NCI-H2227 (cell line): ENCODE results near the gene TNS2.

Source experiments
- DNase-seq: peaks from one replicate; lab custom pipeline; 2025; ENCODE audit not compliant: unreplicated experiment; lab: John Stamatoyannopoulos, UW

TNS2 gene

DNA sequence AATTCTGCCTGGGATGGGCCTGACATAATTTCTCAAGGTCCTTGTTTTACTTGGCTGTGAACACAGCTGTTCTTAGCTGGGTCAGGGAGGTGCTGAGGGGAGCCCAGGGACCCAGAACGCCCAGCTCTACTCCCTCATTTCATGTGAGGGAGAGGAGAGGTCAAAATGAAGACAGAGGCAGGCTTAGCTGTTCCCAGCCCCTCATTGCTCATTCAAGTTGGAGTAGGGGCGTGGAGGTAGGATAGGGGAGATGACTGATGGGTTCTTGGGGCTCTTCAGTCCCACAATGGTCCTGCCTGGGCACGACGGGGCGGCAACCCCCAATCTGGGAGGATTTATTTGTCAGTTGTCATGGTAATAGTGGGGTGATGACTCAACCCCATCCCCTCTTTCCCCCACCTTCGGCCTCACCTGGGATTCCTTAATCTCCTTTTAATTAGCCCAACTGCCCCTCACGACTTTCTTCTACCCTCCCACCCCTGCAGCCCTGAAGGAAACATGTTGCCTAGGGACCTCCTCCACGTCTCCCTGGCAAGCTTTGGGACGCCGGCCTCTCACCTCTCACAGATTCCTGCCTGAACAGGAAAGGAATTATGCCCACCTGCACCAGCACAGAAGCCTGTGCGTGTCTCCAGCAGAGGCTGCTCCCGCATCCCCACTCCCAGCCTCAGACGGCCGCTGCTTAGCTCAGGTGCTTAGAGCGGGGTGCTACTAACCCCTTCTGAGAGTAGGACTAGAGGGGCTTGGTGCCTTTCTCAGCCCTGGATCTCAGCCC lies 19.1 kb downstream of the TNS2 start:
- no peak for DNase-seq

DNA sequence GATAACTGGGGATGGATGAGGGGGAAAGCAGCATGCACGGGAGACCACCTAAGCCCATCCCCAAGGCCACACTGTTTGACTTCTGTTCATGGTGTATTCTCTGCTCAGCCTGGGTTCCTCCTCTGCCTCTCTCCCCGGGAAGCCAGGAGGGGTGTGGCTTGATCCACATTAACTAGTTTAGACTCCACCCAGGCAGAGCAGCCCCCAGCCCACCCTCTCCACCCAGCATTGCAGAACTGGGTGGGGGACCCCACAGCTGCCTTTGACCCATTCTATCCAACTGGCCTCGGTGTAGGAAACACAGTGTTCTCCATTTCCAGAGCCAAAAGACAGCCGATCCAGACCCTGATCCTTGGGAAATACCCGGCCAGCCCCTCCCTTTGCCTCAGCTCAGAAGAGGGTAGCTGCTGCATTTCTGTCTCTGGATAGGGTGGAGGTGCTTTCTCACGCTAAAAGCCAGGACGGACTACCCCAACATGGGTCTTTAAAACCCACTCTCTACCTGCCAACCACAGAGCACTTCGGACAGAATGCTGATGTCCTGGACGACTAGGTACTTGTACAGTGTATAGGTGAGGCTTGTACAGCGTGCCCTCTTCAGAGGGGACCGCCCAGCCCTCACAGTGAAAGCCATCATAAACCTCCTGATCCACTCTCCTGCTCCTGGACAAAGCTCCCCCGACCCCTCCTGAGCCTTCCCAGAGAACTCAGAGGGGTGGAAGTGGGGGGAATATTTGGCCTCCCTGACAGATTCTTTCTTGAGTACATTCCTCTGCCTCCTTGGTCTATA lies 20.0 kb downstream of the TNS2 start:
- DNase-seq: no peak

DNA sequence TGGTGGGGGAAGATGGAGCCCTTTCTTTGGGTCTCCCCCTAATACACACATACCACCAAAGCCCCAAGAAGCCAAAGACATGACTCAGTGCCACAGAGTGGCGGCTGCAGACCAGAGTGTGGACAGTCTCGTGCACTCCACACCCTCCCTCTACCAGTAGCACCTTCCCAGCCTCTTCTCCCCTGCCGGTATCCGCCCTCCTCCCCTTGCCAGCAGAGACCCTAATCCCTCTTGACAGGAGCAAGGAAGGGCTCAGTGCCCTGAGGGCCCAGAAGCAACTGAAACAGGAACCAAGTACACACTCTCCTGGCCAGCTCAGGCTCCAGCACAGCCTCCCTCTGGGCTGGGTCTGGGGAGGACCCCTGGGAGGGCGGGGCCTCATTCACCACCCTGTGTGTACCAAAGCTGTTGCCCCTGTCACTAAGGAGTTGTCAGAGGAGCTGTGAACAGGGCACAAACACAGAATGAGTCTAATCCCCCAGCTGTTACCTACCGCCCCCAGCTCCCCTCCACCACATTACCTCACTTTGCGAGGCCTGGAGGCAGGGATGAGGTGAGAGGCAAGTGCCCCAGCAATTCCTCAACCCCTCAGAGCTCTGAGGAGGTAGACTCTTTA lies 21.1 kb downstream of the TNS2 start:
- no peak for DNase-seq

DNA sequence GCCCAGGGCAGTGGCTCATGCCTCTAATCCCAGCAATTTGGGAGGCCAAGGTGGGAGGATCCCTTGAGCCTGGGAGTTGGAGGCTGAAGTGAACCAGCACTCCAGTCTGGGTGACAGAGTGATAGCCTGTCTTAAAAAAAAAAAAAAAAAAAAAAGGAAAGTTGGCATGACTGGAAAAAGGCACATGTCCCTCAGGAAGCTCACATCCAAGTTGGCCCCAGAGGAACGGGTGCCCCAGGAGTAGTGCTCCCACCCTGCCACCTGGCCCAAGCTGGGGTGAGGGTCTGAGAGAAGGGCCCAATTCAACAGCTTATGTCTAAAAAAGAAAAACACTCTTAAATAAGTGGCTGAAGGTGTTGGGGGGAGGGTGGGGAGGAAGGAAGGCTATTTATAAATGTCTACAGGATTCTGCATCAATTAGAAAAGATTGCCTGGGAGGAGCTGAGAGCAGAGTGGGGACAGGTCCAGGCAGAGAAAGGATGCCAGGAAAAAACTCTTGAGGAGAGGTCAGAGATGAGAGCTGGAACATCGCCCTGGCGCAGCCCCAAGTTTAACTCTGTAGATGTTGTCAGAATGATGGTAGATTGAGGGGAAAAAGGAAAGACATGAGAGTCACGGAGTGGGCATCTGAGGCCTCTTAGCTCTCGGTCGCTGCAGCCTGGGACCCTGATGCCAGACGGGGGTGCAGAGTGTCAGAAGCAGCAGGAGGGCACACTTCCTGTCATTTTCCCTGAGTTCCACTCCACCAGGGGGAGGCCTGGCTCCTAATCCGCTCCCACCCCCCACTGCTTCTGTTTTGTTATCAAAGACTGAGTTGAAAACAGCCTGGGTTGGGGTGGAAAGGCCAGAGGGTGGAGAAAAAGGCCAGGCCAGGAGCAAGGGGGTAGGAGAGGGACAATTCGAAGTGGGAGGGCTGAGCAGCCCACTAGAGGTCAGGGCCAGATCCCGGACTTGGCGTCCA lies 22.0 kb downstream of the TNS2 start:
- DNase-seq: peak; percentile 51

DNA sequence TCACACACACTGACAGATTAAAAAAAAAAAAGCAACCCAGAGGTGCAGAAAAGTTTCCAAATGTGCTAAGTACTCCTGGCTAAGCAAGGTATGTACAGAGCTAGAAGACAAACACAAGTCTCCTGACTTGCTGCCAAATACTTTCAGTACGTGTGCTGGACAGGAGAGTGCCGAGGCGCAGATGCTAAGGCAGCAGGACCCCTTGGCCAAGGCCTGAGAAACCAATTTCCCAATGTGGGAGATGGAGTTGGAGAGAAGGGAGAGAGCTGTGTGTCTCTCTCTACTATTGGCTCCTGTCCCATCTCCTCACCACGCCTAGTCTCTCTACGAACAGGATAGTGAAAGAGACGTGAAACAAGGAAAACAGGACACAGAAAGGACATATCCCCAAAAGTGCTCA lies 24.0 kb downstream of the TNS2 start:
- DNase-seq: no peak

DNA sequence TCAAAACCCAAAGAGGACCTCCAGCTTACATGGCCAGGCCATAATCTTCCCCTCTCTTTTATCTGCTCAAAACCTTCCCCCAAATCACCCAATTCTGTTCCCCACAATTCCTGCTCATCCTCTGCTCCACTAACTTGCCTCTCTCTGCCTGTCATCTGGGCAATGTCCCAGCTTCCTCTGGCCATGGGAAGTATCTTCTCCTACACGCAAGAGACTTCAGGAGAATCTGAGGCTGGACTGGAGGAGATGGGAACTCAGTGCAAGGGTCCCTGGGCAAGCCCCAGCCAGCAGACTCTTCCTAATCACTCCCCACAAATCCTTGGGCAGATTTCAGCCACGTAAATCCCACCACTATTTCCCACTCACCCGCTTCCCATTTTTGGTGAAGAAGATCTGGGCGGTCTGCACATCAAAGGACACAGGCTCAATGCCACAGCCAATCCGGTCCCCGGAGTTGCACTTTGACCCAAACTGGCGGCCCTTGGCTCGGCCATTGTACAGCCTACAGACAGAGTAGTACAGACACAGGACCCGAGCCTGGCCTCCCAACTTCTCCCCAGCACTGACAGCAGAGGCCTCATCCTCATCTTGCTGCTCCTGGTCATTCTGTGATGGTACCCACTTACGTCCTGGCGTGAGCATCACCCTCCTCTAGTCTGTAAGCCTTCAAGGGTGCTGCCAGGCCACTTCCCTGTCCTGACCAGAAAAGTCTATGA lies 24.6 kb downstream of the TNS2 start:
- no peak for DNase-seq

GRCh38 chr12:53074999-53075370 lies 25.1 kb downstream of the TNS2 start:
- DNase-seq: no peak

DNA sequence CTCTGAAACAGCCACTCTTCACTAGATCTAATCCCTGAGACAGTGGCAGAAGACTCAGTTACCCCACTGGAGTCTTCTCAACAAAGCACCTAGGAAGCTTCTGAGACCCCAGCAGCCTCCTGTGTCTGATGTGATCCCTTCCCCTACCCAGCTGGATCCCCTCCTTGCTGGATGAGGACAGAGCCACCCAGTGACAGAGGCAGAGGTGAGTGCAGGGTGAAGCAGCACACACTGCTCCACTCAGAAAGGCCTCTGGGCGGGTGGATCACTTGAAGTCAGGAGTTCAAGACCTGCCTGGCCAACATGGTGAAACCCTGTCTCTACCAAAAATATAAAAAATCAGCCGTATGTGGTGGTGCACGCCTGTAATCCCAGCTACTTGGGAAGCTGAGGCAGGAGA lies 26.6 kb downstream of the TNS2 start:
- no peak for DNase-seq

- no peak for DNase-seq
Measured at GRCh38 chr12:53077030-53077429, 27.2 kb downstream of the TNS2 start.

DNA sequence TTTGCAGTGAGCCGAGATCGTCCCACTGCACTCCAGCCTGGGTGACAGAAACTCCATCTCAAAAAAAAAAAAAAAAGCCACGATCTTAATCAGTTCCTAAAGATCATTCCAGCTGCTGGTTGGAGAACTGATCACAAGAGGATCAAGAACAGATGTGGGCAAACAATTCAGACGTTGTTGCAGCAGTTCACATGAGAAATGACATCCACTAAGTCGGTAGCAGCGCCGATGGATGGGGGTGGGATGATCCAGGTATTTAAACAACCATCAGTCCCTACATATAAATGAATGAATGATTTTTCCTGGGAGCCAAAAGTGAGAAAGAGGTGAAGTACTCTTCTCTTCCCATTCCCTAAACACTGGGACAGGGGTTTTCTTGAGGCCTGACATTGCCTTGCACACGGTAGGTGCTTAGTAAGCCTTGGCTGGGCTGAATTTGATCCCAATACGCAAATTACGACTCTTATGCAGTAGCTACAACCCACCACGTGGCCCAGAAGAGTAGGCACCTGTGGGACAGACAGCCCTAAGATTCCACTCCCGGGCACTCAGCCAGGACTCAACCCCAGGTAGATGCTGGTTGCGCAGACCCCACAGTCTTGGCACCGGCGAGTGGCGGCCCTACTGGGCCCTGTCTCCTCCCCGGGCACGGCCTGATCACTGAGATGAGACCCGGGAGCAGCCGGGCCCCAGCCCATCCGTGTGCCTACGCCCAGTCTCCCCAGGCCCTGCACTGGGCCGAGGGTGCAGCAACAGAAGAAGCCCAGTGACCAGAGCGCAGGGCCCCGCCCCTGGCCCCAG lies 28.8 kb downstream of the TNS2 start:
- DNase-seq: peak; percentile 50

DNA sequence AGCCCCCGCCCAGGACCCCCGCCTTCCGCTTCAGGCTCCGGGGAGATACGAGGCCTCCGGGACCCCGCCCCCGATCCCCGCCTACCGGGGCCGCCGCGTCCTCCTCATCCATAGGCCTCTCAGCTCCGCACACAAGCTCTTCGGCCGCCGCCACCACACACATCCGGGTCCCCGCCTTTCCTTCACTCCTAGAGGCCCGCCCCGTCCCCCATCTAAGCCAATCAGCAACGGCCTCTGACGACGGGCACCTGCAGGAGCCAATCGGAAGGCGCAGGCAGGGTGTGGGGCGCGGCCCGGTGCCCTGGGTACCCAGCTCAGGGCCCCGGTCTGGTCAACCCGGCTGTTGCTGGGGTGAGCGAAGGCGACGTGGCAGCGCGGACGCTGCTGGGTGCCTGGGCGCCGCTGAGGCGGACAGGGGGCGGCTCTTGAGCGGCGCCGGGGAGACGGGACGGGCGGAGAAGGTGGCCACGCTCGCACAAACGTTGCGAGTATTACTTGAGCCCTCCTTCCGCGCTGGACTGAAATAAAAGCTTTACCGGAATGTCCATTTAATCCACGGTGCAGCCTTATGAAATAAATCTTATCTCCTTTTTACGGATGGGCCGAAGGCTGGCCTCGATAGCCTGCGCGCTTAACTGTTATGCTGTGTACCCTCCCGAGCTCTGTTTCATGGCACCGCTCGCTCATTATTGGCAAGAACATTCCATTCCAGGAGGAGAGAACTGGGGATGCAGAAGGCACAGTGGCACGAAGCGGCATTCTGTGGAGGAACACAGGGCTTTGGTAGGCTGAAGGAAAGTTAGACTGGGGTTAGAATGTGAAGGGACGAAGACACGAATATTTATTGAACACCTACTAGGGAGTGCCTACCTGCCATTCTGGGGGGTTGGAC lies 29.6 kb downstream of the TNS2 start, which contains the start of gene SPRYD3:
Gene SPRYD3 (minus strand): TSS at position 165 of the 892 bp plus-strand sequence. CDS start 57 bp downstream, at position 108.
- DNase-seq: peak; percentile 93

GRCh38 chr12:53082637-53083175 lies 32.8 kb downstream of the TNS2 start:
- no peak for DNase-seq

DNA sequence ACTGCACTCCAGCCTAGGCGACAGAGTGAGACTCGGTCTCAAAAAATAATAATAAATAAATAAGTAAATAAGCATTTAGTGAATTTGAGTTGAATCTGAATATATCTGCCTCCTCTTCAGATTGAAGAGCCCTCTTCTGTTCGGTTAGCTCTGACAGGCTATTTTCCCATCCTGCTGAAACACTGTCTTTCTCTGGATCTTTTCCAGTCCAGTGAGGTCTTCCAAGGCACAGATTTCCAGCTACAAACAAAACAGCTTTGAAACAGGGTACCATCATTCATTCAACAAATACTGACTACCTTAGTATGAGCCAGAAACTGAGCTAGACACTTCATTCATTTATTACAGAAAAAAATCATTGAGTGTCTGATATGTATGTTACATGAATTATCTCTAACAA lies 36.5 kb downstream of the TNS2 start:
- DNase-seq: no peak

DNA sequence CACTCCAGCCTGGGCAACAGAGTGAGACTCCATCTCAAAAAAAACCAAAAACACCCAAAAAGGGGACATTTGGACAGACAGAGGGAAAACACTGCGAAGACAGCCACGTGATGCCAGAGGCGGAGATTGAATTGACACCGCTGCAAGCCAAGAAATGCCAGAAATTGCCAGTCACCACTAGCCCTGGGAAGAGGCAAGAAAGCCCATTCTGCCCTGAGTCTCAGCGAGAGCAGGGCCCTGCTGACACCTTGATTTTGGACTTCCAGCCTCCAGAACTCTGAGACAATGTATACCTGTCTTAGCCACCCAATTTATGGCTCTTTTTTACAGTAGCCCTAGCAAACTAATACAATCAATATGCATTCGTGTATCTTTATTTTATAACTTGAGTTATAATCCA lies 40.2 kb downstream of the TNS2 start:
- DNase-seq: no peak

DNA sequence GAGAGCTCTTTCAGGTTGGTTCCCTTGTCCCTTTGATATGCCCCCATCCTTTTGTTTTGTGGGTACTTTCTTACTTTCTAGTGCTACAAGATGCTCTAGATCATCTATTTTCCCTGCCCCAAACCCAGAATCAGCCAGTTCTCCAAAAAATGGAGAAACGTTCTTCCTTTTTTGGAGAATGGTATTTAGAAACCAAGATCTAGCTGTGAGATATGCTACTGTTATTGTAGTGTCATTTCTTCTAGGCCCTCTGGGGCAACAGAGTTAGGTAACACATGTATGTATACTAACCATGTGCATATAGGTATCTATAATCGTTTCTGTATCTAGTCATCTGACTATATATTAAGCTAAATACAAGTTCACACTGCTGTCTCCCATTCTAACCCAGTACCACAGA lies 40.7 kb downstream of the TNS2 start:
- DNase-seq: no peak

DNA sequence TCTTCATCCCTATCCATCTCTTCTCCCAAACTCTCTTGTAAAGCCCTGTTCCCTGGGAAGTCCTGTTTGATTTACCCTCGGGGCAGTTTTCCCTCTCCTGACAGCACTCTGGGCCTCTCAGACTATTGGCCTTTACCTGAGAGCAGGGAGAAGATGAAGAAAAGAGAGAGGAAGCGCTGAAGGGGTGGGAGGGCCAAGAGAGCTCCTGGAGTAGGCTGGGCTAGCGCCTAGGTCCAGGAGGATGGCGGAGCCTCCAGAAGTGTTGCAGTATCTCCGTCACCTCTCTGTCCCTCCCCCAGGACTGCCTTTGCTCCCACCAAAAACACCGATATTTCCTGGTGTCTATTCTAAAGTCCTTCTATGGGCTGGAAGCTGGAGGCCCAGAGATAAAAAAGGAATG lies 41.9 kb downstream of the TNS2 start:
- no peak for DNase-seq

DNA sequence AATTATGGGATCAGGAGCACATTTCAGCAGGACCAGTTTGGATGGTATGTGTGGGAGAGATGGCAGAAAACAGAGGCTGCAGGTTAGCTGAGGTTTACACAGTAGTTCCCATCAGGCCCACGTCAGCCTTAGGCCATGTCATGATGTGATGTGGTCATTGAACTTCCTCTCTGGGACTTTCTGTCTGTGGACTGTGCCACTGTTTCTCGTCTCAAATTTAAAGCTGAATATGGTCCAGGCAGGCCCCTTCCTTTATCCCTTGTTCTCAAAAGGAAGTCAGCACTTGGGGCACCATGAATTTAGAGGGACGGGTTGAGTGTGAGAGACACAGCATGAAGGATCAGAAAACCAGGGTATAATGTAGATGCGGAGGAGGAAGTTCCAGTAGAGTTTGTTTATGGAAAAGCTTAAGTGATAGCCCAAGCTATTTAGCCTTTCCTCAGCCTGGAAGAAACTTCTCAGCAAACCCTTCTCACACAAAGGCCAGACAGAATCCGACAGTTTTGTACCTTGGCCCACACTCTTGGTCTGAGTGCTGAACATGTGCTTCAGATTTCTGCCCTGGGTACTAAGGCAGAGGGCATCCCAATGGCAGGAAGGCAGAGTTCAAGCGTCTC lies 44.0 kb downstream of the TNS2 start:
- no peak for DNase-seq

GRCh38 chr12:53094394-53094787 lies 44.5 kb downstream of the TNS2 start:
- no peak for DNase-seq
